Stimulated activated naive CD8-positive, alpha-beta T cell treated with anti-CD3 and anti-CD28 coated beads, Interleukin-15, Interleukin-2, amounts not matched to agents 100 ng/mL and 50 ng/mL, for 24 hours (primary cell): ENCODE measurements around the gene PTBP1.

Source experiments
- H3K27ac Mint-ChIP-seq: one replicate; pipeline ENCODE4 v1.8.0; 2021; ENCODE audit warnings: mild to moderate bottlenecking, mixed read lengths
- H3K27me3 Mint-ChIP-seq: one replicate; pipeline ENCODE4 v1.8.0; 2021; ENCODE audit warnings: mixed read lengths
- H3K36me3 Mint-ChIP-seq: one replicate; pipeline ENCODE4 v1.8.0; 2021; ENCODE audit warnings: low read depth, mixed read lengths
- H3K4me1 Mint-ChIP-seq: one replicate; pipeline ENCODE4 v1.8.0; 2021; ENCODE audit warnings: low read depth, mixed read lengths
- H3K4me3 Mint-ChIP-seq: one replicate; pipeline ENCODE4 v1.8.0; 2021; ENCODE audit warnings: mild to moderate bottlenecking, mixed read lengths
- H3K9me3 Mint-ChIP-seq: one replicate; pipeline ENCODE4 v1.8.0; 2021; ENCODE audit warnings: mixed read lengths

The PTBP1 gene

DNA sequence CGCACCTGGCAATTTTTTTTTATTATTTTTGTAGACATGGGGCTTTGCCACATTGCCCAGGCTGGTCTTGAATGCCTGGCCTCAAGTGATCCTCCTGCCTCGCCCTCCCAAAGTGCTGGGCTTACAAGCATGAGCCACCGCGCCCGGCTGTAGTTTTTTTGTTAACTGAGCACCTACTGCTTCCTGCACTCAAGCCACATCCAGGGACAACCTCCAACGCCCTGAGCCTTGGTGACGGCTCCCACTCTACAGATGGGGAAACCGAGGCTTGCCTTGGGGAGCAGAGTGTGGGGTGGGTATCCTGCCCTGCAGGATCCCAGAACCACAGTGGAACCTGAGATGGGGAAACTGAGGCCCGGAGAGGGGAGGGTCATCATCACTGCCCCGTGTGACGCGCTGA is 57.9 kb downstream of the PTBP1 start:
- H3K27me3 Mint-ChIP-seq = peaks cover 9% of the 10 kb centered on the region

DNA sequence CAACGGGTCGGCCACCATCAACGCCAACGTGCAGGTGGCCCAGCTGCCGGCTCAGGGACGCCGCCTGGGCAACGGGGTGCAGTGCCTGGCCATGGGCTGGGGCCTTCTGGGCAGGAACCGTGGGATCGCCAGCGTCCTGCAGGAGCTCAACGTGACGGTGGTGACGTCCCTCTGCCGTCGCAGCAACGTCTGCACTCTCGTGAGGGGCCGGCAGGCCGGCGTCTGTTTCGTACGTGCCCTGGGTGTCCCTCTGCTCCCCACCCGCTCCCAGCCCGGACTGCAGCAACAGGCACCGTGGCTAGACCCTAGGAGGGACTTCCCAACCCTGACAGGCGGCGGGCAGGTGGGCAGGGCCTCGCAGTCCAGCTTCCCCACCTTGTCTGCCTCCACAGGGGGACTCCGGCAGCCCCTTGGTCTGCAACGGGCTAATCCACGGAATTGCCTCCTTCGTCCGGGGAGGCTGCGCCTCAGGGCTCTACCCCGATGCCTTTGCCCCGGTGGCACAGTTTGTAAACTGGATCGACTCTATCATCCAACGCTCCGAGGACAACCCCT is 58.4 kb downstream of the PTBP1 start:
- Mint-ChIP-seq H3K9me3 (no peaks in the 10 kb centered on the region), H3K27me3 (peaks cover 7% of the 10 kb centered on the region), H3K4me3 (no peak overlapping the region), H3K27ac (no peak overlapping the region), H3K4me1 (no peaks in the 10 kb centered on the region), H3K36me3 (no peaks in the 10 kb centered on the region)

More for the DNA sequence above, 57.9 kb downstream of the PTBP1 start:
- no peak overlapping the region for H3K4me3 Mint-ChIP-seq
- H3K4me1 Mint-ChIP-seq = no peaks in the 10 kb centered on the region
- no peaks in the 10 kb centered on the region for H3K36me3 Mint-ChIP-seq
- H3K9me3 Mint-ChIP-seq = no peaks in the 10 kb centered on the region
- H3K27ac Mint-ChIP-seq = no peak overlapping the region

DNA sequence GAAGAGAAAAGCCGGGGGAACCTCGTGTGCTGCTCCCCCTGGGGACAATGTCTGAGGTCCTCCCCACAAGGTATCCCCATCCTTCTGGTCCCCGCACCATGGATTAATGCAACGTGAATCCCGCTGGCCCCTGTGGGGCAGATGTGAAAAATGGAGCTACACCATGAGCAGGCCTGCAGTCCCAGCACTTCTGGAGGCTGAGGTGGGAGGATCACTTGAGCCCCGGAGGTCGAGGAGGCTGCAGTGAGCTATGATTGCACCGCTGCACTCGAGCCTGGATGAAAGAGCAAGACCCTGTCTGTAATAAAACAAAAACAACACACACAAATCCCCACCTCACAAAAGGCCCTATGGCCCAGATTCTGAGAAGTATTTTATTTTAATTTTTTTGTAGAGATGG is 61.0 kb downstream of the PTBP1 start:
- Mint-ChIP-seq H3K27me3 (peaks cover 7% of the 10 kb centered on the region), H3K4me3 (no peak overlapping the region), H3K9me3 (no peaks in the 10 kb centered on the region)

DNA sequence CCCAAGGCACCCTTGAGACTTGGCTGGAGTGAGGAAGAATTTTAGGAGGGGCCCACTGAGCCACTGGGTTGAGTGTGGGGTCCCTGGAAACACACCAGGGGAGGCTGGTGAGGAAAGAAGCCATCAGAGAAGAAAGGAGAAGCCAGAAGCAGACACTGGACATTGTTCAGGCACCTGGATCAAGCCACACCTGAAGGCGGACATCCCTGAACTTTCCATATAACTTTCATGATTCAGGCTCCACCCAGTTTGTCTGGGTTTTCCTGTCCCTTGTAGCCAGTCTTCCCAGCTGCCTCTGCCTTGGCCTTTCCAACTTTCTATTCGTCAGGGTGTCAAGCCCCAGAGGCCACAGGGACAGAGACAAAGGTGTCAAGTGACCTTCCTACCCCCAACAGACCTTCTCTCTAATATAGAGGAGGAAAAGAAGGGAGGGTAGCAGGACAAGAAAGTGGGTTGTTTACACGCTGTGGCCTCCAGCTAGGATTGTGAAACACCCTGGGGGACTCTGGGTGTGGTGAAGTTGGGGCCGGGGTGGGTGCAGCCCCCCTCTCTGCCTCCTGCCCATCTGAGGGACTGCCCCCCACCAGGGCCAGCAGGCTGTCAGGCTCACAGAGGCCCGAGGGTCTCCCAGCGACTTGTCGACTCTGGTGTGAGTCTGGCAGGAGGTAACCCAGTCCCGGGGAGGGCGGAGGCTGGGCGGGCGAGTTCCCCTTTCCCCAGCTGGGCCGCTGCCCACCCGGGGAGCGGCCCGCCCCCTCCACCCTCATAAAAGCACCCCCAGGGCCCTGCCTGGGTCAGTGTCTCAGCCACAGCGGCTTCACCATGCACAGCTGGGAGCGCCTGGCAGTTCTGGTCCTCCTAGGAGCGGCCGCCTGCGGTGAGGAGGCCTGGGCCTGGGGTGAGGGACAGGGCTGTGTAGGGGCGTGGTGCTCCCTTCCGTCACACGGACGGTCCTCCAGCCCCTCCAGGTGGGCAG is 61.9 kb downstream of the PTBP1 start, which contains the start of gene CFD:
Gene CFD, plus strand, starts transcription at position 797 of the 976 bp plus-strand sequence. Its CDS starts 26 bp downstream, at position 823.
- H3K4me3 Mint-ChIP-seq = no peak within 1 kb of the TSS
- H3K27me3 Mint-ChIP-seq = peaks cover 7% of the 10 kb centered on the region
- H3K27ac Mint-ChIP-seq = no peak within 1 kb of the TSS
- no peaks in the 10 kb centered on the region for H3K36me3 Mint-ChIP-seq
- no peaks in the 10 kb centered on the region for H3K9me3 Mint-ChIP-seq
- peaks cover 13% of the 10 kb centered on the region for H3K4me1 Mint-ChIP-seq

More for the DNA sequence above, 61.0 kb downstream of the PTBP1 start:
- H3K4me1 Mint-ChIP-seq = peaks cover 7% of the 10 kb centered on the region
- H3K36me3 Mint-ChIP-seq = no peaks in the 10 kb centered on the region
- no peak overlapping the region for H3K27ac Mint-ChIP-seq

DNA sequence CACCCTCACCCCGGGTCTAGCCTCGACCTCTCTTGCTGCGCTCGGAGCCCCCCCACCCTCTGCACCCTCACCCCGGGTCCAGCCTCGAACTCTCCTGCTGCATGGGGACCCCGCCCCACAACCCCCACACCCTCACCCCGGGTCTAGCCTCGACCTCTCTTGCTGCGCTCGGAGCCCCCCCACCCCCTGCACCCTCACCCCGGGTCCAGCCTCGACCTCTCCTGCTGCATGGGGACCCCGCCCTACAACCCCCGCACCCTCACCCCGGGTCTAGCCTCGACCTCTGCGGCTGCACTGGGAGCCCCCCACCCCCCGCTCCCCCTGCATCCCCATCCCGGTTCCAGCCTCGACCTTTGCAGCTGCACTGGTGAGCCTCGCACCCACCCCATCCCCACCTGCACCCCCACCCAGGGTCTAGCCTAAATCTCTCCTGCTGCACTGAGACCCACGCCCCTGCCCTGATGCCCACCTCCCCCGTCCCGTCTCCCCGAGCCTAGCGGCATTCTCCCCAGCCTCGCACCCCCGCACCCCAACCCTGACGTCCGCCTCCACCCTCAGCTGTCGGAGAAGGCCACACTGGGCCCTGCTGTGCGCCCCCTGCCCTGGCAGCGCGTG is 64.0 kb downstream of the PTBP1 start:
- Mint-ChIP-seq H3K4me3 (no peak overlapping the region), H3K27ac (no peak overlapping the region), H3K27me3 (peaks cover 7% of the 10 kb centered on the region), H3K4me1 (peaks cover 13% of the 10 kb centered on the region), H3K36me3 (no peaks in the 10 kb centered on the region), H3K9me3 (no peaks in the 10 kb centered on the region)
